A549 (cell line): ENCODE data around the gene MYH14. TPM values are rescaled to one million over a fixed set of nuclear protein-coding genes. Genes with fewer than 3 reads are reported as not detected.

Experiments used
- ATAC-seq, 2 experiments: fragments of 200-7000 bp in 1 of 2; fragments of >200 bp in 1 of 2; cut with Nextera tagmentation in 1 of 2; cut with Tn5 transposase in 1 of 2; 3 replicates each; pipeline versions ENCODE4 v1.8.0 to v1.9.1; 2018 to 2020; ENCODE audit warnings: mild to moderate bottlenecking in 1 of 2, moderate library complexity in 1 of 2
- CTCF ChIA-PET: fragments of 300-600 bp; sonication (Branson Sonifier 250); formaldehyde crosslinking; extraction: SDS; loops from one replicate; lab custom pipeline; 2021; ENCODE audit warnings: antibody characterized with exemption, inconsistent platforms; lab: Yijun Ruan, JAX
- POLR2A ChIA-PET: fragments of 350-600 bp; formaldehyde crosslinking; extraction: SDS; loops from one replicate; lab custom pipeline; 2021; ENCODE audit warnings: antibody characterized with exemption, inconsistent platforms; lab: Yijun Ruan, JAX
- DNase-seq, 2 experiments: peaks; one replicate each; pipeline versions ENCODE4 v3.0.0 to v3.0.0-alpha.2; 2011 to 2016; ENCODE audit warnings: low read depth in 1 of 2, low spot score in 1 of 2
- FAIRE-seq: peaks from 2 replicates; lab custom pipeline; 2011; peaks lifted over from hg19 to GRCh38; lab: Jason Lieb, UNC
- H3K27ac ChIP-seq, 2 experiments: fragments of >200 bp; sonication (Bioruptor Twin); formaldehyde crosslinking; 3 replicates each; pipeline ENCODE4 v1.5.1; 2016 to 2017
- H3K4me1 ChIP-seq: fragments of >200 bp; sonication (Bioruptor Twin); formaldehyde crosslinking; 3 replicates; pipeline ENCODE4 v1.6.1; 2016
- H3K4me2 ChIP-seq: fragments of >200 bp; sonication (Bioruptor Twin); formaldehyde crosslinking; 3 replicates; pipeline ENCODE4 v1.6.1; 2016
- H3K4me3 ChIP-seq: fragments of >200 bp; sonication (Bioruptor Twin); formaldehyde crosslinking; 3 replicates; pipeline ENCODE4 v1.5.1; 2016
- H3K9me3 ChIP-seq: fragments of >200 bp; sonication (Bioruptor Twin); formaldehyde crosslinking; 3 replicates; pipeline ENCODE4 v1.6.1; 2016
- BCL3 ChIP-seq: fragments of >200 bp; sonication (Bioruptor Twin); formaldehyde crosslinking; IDR thresholded peaks from 3 replicates; pipeline ENCODE4 v1.6.1; 2016
- BHLHE40 ChIP-seq: IDR thresholded peaks from 2 replicates; pipeline ENCODE4 v1.6.1; 2012; ENCODE audit warnings: low read depth, low read length, inconsistent platforms
- CBX2 ChIP-seq: fragments of 200-600 bp; sonication (generic); IDR thresholded peaks from 2 replicates; pipeline ENCODE4 v1.6.1; 2016; ENCODE audit warnings: low read depth, mild to moderate bottlenecking, borderline replicate concordance
- CBX8 ChIP-seq: fragments of 200-600 bp; sonication (generic); IDR thresholded peaks from 2 replicates; pipeline ENCODE4 v1.6.1; 2016
- CTCF ChIP-seq: fragments of >200 bp; sonication (Bioruptor Twin); formaldehyde crosslinking; IDR thresholded peaks from 3 replicates; pipeline ENCODE4 v1.5.1; 2016
- EHF ChIP-seq: fragments of 250-450 bp; sonication (Bioruptor Pico); IDR thresholded peaks from 2 replicates; pipeline ENCODE4 v1.5.0; 2020; ENCODE audit warnings: mild to moderate bottlenecking
- FOSB ChIP-seq: fragments of 250-450 bp; sonication (Bioruptor Pico); IDR thresholded peaks from 2 replicates; pipeline ENCODE4 v1.5.0; 2020; ENCODE audit warnings: mild to moderate bottlenecking, moderate library complexity
- FOSL2 ChIP-seq, 2 experiments: fragments of 450-650 bp in 1 of 2; fragments of >200 bp in 1 of 2; sonication (Bioruptor Twin) in 1 of 2; formaldehyde crosslinking; IDR thresholded peaks; 2 replicates each; pipeline versions ENCODE4 v1.5.0 to v1.6.1; 2016 to 2020; ENCODE audit warnings: mild to moderate bottlenecking in 1 of 2, moderate library complexity in 1 of 2
- HDAC2 ChIP-seq: fragments of 200-600 bp; sonication (generic); IDR thresholded peaks from 2 replicates; pipeline ENCODE4 v1.6.1; 2016
- HEYL ChIP-seq: fragments of 250-450 bp; sonication (Bioruptor Pico); IDR thresholded peaks from 2 replicates; pipeline ENCODE4 v1.8.0; 2021; ENCODE audit warnings: mild to moderate bottlenecking, moderate library complexity
- HOXB13 ChIP-seq: fragments of 250-450 bp; sonication (Bioruptor Pico); IDR thresholded peaks from 2 replicates; pipeline ENCODE4 v1.5.0; 2020; ENCODE audit warnings: low read depth, mild to moderate bottlenecking, moderate library complexity
- JUN ChIP-seq, 2 experiments: fragments of >200 bp; sonication (Bioruptor Twin); formaldehyde crosslinking; IDR thresholded peaks; 2 replicates in 1 of 2; 3 replicates in 1 of 2; pipeline ENCODE4 v1.6.1; 2016 to 2017
- JUNB ChIP-seq: fragments of >200 bp; sonication (Bioruptor Twin); formaldehyde crosslinking; IDR thresholded peaks from 2 replicates; pipeline ENCODE4 v1.6.1; 2016
- KDM1A ChIP-seq: fragments of 200-600 bp; sonication (generic); IDR thresholded peaks from 2 replicates; pipeline ENCODE4 v1.6.1; 2016; ENCODE audit warnings: low read depth, mild to moderate bottlenecking
- KDM5A ChIP-seq: fragments of 200-600 bp; sonication (generic); IDR thresholded peaks from 2 replicates; pipeline ENCODE4 v1.6.1; 2016; ENCODE audit warnings: antibody characterized with exemption, mild to moderate bottlenecking
- NFE2L2 ChIP-seq: fragments of 150-350 bp; conservative IDR thresholded peaks from 2 replicates; pipeline ENCODE4 v1.6.1; 2014; ENCODE audit warnings: low read length
- PBX3 ChIP-seq: IDR thresholded peaks from 2 replicates; pipeline ENCODE4 v1.6.1; 2012
- POLR2A ChIP-seq: IDR thresholded peaks from 2 replicates; pipeline ENCODE4 v1.6.1; 2012; ENCODE audit warnings: mild to moderate bottlenecking, low read length
- RCOR1 ChIP-seq: fragments of 150-350 bp; IDR thresholded peaks from 2 replicates; pipeline ENCODE4 v1.6.1; 2014; ENCODE audit warnings: antibody characterized with exemption, low read length, low read depth
- REST ChIP-seq: fragments of 200-600 bp; sonication (generic); IDR thresholded peaks from 2 replicates; pipeline ENCODE4 v1.6.1; 2016; ENCODE audit warnings: antibody characterized with exemption, mild to moderate bottlenecking, moderate library complexity
- RFX5 ChIP-seq: fragments of 450-650 bp; IDR thresholded peaks from 2 replicates; pipeline ENCODE4 v1.7.1; 2014; ENCODE audit warnings: antibody characterized with exemption, mild to moderate bottlenecking, moderate library complexity
- ZNF302 ChIP-seq: fragments of 250-450 bp; sonication (Bioruptor Pico); IDR thresholded peaks from 2 replicates; pipeline ENCODE4 v1.9.0; 2021; ENCODE audit warnings: inconsistent platforms, mild to moderate bottlenecking, moderate library complexity
- WGBS: methylation state at CpG from one replicate; pipeline ENCODE4 v1.1.6; 2017; ENCODE audit errors: missing lambda C conversion rate; 5-methylcytosine and 5-hydroxymethylcytosine counted together
- polyA plus RNA-seq, 4 experiments: library from polyadenylated mRNA; depleted of rRNA in 3 of 4; stranded (reverse); fragments of >200 nt; fragmentation: RNase III in 1 of 4; extraction: RNeasy Plus Mini Kit Qiagen cat#74134 plus additional on column Dnase treatment in 1 of 4; gene quantifications; 2 replicates in 3 of 4; 3 replicates in 1 of 4; pipeline ENCODE4 v1.2.3, GENCODE V29; 2011 to 2017

Gene MYH14
- polyA plus RNA-seq, 2 of the 4 experiments (the other 2 are of a cell fraction) = 4.0 to 7.0 TPM

GRCh38 chr19:50330365-50331078 is 127.1 kb downstream of the MYH14 start:
- POLR2A ChIA-PET = no interaction called here
- peak overlapping the region; percentile 60 for H3K4me3 ChIP-seq
- H3K9me3 ChIP-seq = 0 out of 3 replicates have a peak, but pooled peaks cover 3% of the 10 kb centered on the region
- 4% methylated on average over 45 of the region's 48 CpGs for WGBS
- H3K4me1 ChIP-seq = peaks cover 42% of the 10 kb centered on the region
- FAIRE-seq = no peak
- peak overlapping the region; percentile 63 to 78 for H3K27ac ChIP-seq
- CTCF ChIA-PET = interaction anchor here (1.1 to 1.7 kb wide), 3 partner anchors 38 to 194 kb away, joined by 4 to 6 read pairs (median 4); no protein-coding TSS in a partner anchor
- H3K4me2 ChIP-seq = peak overlapping the region; percentile 99
- peak; percentile 33 to 74 for ATAC-seq
- DNase-seq = peak; percentile 87 to 94
- TF ChIP-seq POLR2A (peak; percentile 25; the same call in 1 of the 2 replicates), REST (no peak)

GRCh38 chr19:50331221-50331993 is 128.0 kb downstream of the MYH14 start:
- CTCF ChIA-PET = interaction anchor here (0.8 to 1.1 kb wide), 2 partner anchors 26 to 184 kb away, joined by 3 to 4 read pairs; no protein-coding TSS in a partner anchor
- peak overlapping the region; percentile 99 for H3K4me2 ChIP-seq
- ATAC-seq = no peak
- H3K4me1 ChIP-seq = peaks cover 34% of the 10 kb centered on the region
- TF ChIP-seq ZNF302 (CRISPR knock-in tag) (no peak), NFE2L2 (no peak), CBX8 (no peak), RCOR1 (no peak), PBX3 (no peak)
- DNase-seq = no peak
- WGBS = 28% methylated on average over 10 of the region's 10 CpGs
- no peak for FAIRE-seq
- 0 out of 3 replicates have a peak, but pooled peaks cover 3% of the 10 kb centered on the region for H3K9me3 ChIP-seq
- peak overlapping the region; percentile 63 to 78 for H3K27ac ChIP-seq
- POLR2A ChIA-PET = interaction anchor here (0.6 kb wide), 1 partner anchor 37 kb away, joined by 3 read pairs; no protein-coding TSS in a partner anchor
- peak overlapping the region; percentile 60 for H3K4me3 ChIP-seq

- Histone ChIP-seq H3K4me3 (no peak overlapping the region), H3K4me1 (peaks cover 34% of the 10 kb centered on the region), H3K9me3 (0 out of 3 replicates have a peak, but pooled peaks cover 3% of the 10 kb centered on the region), H3K27ac (no peak overlapping the region), H3K4me2 (peak overlapping the region; percentile 99; the same call in 1 of the 3 replicates)
- ATAC-seq (no peak), DNase-seq (no peak), FAIRE-seq (no peak)
- 41% methylated on average over 2 of the region's 2 CpGs for WGBS
- TF ChIP-seq CTCF (no peak), KDM1A (no peak), FOSB (CRISPR knock-in tag) (no peak), HDAC2 (no peak), KDM5A (no peak), BCL3 (no peak), BHLHE40 (no peak), HOXB13 (CRISPR knock-in tag) (no peak), JUNB (no peak), RFX5 (no peak), RCOR1 (no peak), EHF (CRISPR knock-in tag) (no peak), JUN (IDR thresholded peaks at IDR 0.05) (no peak), HEYL (CRISPR knock-in tag) (no peak), CBX2 (no peak), FOSL2 (IDR thresholded peaks at IDR 0.05) (no peak), FOSL2 (CRISPR knock-in tag; IDR thresholded peaks at IDR 0.05) (no peak)
- POLR2A ChIA-PET = interaction anchor here (0.6 kb wide), 1 partner anchor 36 kb away, joined by 3 read pairs; no protein-coding TSS in a partner anchor
- CTCF ChIA-PET = interaction anchor here (0.8 to 1.7 kb wide), 2 partner anchors 25 to 184 kb away, joined by 3 to 9 read pairs; no protein-coding TSS in a partner anchor
These were observed 128.5 kb downstream of the MYH14 start for GRCh38 chr19:50331994-50332243.
